GM18870 (cell line): Measurements from ENCODE around the gene DLG2.
"Not testable (repeated sequence)": the region's sequence is repeated elsewhere in the genome, so short reads cannot be mapped to it uniquely, and the experiment has no call there.

Source experiments
- ATAC-seq: cut with Tn5 transposase; IDR thresholded peaks from one replicate; pipeline ENCODE4 v1.9.1; 2021; ENCODE audit warnings: moderate library complexity; ENCODE audit not compliant: unreplicated experiment

DLG2 gene

DNA sequence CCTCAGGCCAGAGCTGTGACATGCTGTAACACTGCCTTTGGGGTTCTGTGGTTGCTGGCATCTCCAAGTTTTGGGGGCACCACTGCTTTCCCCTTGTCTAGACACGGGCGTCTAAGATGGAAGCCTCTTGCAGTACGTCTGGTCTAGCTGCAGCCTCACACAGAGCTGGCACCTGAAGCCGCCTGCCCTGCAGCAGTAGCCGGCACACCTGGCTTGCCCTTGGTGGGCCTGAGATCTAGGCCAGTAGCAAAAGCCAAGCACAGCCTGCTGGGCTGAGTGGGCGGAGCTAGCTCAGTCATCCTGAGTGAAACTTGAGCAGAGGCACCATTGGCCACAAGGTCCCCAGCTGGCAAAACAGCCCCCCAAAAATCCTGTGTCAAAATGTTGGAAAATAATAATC lies 154.2 kb downstream of the DLG2 start:
- ATAC-seq: no peak

DNA sequence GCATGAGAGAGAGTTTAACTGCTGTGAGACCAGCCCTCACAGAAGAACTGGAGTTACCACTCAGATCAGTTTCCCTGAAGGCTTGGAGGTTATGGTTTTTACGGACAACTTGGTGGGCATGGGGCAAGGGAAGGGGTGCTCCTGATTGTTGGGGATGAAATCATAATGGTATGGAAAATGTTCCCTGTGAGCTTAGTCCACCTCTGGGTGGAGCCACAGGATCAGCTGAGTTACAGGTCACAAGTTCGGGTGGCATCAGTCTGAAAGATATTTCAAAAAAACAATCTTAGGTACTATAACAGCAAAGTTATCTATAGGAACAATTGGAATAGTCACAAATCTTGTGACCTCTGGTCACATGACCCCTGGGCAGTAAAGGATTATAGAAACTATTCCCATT lies 162.9 kb downstream of the DLG2 start:
- ATAC-seq: no peak

DNA sequence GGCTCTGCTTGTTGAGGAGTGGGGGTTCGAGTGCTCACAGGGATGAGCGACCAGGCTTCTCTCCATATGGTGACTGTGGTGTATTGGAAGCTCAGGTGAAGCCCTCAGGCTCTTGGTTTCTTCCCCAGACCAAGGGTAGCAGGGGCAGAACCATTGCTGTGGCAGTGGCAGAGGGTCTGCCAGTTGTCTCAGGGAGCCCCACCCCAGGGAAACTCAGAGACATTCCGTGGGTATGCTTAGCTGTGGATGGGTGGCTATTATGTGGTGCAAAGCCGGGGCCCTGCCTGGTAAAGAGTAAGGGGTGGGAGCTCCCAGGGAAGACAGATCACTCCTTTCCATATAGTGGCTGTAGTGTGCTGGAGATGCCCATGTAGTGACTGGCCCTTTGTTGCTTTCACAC lies 167.8 kb downstream of the DLG2 start:
- no peak for ATAC-seq

DNA sequence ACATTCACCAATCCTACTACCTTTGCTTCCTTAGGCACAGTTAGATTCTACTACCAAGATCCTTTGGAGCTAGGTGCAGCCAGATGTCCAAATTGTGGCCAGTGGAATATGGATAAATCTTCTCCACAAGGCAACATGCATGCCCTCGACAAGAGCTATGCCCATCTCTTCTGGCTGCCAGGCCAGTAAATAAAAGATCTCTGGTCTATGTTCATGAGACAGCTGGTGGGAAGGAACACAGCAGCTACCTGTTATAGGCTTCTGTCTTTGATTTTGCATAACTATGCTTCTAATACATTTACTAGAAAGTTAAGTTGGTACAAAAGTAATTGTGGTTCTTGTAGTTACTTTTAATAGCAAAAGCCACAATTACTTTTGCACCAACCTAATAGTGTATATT lies 182.7 kb downstream of the DLG2 start:
- ATAC-seq: no peak

DNA sequence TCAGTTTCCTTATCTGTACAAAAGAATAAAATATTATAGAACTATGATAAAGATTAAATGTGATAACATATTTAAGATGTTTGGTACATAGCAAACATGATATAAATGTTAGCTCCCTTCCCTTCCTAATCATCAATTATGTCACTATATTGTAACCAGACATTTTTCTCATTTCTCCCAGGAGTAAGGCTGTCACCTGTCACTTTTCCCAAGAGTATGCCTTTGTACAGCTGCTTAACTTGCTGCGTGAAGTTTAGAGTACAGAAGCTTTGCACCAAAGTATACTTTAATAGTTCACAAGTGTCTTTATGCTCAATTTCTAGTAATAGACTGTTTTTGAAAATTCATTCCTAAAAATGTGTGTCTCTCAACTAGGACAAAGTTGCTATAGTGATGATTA lies 186.9 kb downstream of the DLG2 start:
- ATAC-seq: no peak

GRCh38 chr11:85438328-85438727 lies 188.8 kb downstream of the DLG2 start:
- no peak for ATAC-seq

GRCh38 chr11:85431319-85431718 lies 195.8 kb downstream of the DLG2 start:
- no peak for ATAC-seq

GRCh38 chr11:85423794-85424193 lies 203.3 kb downstream of the DLG2 start:
- no peak for ATAC-seq

GRCh38 chr11:85423316-85423715 lies 203.8 kb downstream of the DLG2 start:
- no peak for ATAC-seq

DNA sequence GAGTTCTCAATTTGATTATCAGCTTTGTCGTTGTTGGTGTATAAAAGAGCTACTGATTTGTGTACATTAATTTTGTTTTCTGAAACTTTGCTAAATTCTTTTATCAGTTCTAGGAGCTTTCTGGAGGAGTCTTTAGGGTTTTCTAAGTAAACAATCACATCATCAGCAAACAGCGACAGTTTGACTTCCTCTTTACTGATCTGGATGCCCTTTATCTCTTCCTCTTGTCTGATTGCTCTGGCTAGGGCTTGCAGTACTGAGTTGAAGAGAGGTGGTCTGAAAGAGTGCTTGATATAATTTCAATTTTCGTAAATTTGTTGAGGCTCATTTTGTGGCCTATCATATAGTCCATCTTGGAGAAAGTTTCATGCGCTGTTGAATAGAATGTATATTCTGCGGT lies 213.0 kb downstream of the DLG2 start:
- ATAC-seq: no peak

DNA sequence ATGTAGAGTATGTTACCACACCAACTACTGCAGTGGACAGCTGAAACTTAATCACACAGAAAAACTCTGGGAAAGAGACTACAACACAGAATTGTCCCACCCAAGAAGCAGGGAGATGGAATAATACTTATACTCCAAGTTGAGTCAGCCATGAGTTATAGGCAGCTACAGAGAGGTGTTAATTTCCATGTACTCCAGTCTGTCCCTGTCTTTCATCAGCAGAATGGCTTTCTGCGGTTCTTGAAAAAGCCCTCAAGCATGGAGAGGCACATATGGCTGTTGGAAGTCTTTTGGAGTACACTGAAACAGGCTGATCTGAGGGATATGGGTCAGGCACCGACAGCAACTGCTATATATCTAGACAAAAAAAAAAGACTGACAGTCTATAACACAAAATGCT lies 219.5 kb downstream of the DLG2 start:
- no peak for ATAC-seq

- no peak for ATAC-seq
These were observed 220.3 kb downstream of the DLG2 start for GRCh38 chr11:85406841-85407240.

DNA sequence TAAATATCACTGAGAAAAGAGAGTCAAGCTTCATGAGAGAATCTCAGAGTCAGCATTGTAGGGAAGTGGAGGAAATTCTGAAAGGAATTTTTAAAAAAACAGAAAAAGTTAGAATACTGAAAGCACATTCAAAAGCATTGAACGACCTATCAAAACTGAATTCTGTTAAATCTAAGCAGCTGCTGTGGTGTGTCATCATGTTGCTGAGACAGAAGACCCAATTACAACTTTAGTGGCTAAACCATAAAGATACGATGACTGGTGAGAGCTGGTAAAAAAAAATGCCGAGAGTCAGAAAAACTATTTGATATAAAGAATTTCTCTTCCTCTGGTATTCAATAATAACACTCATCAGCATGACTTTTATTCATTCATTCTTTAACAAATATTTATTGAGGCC lies 220.8 kb downstream of the DLG2 start:
- ATAC-seq: no peak

GRCh38 chr11:85395515-85396055 lies 231.6 kb downstream of the DLG2 start:
- not testable (repeated sequence) for ATAC-seq

DNA sequence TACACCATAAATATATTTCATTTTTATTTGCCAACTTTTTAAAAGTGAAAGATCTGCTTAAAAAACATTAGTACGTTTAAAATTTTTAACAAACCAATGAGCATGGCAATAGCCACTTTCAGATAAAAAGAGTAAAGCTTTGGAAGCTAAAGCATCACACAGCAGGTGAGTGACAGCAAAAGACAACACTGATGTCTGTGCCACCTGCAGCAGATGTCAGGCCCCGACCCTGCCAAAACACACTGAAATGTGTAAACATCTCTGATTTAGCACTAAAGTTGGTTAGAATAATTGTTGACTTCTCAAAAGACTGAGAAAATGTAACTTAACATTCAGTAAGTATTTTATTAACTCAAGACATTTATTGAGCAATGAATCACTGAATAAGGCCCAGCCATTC lies 232.9 kb downstream of the DLG2 start:
- ATAC-seq: no peak

DNA sequence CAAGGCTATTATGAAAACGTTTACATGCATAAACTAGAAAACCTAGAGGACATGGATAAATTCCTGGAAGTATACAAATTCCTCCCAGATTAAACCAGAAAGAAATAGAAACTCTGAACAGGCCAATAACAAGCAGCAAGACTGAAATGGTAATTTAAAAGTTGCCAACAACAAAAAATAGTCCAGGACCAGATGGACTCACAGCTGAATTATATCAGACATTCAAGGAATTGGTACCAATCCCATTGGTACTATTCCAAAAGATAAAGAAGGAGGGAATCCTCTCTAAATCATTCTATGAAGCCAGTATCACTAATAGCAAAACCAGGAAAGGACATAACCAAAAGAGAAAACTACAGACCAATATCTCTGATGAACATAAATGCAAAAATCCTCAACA lies 236.0 kb downstream of the DLG2 start:
- no peak for ATAC-seq

- no peak for ATAC-seq
These were observed 241.6 kb downstream of the DLG2 start for GRCh38 chr11:85385547-85385946.

- ATAC-seq: no peak
These were observed 242.0 kb downstream of the DLG2 start for GRCh38 chr11:85385111-85385510.

GRCh38 chr11:85379066-85379465 lies 248.1 kb downstream of the DLG2 start:
- no peak for ATAC-seq

DNA sequence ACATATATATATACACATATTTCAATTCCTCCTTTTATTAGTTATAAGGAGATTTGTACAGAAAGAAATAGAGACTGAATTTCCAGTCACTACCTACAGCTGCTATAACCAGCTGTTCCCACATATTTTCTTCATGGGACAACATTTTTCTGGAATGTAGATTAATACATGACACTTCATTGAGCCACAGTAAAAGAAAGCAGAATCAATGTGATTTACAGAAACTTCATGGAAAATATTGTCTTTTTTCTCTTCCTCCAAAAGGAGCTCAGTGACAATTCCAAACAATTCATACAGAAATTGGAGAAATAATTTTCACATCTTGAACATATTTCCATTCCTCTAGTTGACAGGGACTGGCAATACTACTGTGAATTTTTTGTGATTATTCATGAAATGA lies 249.2 kb downstream of the DLG2 start:
- no peak for ATAC-seq

- ATAC-seq: no peak
These were observed 267.3 kb downstream of the DLG2 start for GRCh38 chr11:85359859-85360258.

DNA sequence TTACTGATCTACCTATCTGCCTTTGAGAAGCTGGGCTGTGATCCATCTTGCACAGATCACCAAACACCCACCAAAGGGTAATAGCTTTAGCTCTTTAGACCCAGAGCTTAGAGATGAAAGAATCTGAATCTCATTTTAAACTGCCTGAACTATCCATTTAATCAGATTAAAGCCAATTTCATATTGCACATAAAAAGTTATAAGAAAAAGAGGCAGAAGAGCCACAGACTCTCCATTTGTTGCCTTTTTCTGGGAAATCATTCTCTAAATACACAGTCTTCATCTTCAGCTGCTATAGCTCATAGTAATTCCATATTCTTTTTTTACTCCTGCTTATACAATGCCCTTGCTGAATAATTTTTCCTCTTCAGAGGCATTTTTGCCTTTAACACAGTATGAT lies 271.2 kb downstream of the DLG2 start:
- ATAC-seq: no peak

DNA sequence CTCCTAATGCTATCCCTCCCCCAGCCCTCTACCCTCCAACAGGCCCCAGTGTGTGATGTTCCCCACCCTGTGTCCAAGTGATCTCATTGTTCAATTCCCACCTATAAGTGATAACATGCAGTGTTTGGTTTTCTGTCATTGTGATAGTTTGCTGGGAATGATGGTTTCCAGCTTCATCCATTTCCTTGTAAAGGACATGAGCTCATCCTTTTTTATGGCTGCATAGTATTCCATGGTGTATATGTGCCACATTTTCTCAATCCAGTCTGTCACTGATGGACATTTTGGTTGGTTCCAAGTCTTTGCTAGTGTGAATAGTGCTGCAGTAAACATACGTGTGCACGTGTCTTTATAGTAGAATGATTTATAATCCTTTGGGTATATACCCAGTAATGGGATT lies 277.6 kb downstream of the DLG2 start:
- ATAC-seq: not testable (repeated sequence)

GRCh38 chr11:85348945-85349344 lies 278.2 kb downstream of the DLG2 start:
- no peak for ATAC-seq
